ENCODE data around the gene SH3RF3. TPM values are rescaled to one million over a fixed set of nuclear protein-coding genes. Genes with fewer than 3 reads are reported as not detected.

The SH3RF3 gene
- total RNA-seq, 1 donor from 2014 or later: under 0.01 TPM

- TF ChIP-seq CTCF (IDR thresholded peaks at IDR 0.05; ENCODE audit: insufficient read depth, low read length, severe bottlenecking): no peak
- H3K36me3 ChIP-seq (ENCODE audit: control insufficient read depth, insufficient read depth, low read length): no peaks in the 10 kb centered on the region
- FAIRE-seq (no peak), DNase-seq (ENCODE audit: low read depth) (no peak)
- H3K4me3 ChIP-seq (ENCODE audit: low read depth, low read length): no peak overlapping the region
- peaks cover 10% of the 10 kb centered on the region for H3K27me3 ChIP-seq (ENCODE audit: control insufficient read depth, insufficient read depth, low read length)
Observed at GRCh38 chr2:109209941-109210340, 80.9 kb downstream of the SH3RF3 start.

GRCh38 chr2:109210431-109211200, 81.6 kb downstream of the SH3RF3 start:
- DNase-seq (ENCODE audit: low read depth): peak; percentile 30
- Histone ChIP-seq H3K36me3 (ENCODE audit: control insufficient read depth, insufficient read depth, low read length) (no peaks in the 10 kb centered on the region), H3K27me3 (ENCODE audit: control insufficient read depth, insufficient read depth, low read length) (peaks cover 13% of the 10 kb centered on the region), H3K4me3 (ENCODE audit: low read depth, low read length) (no peak overlapping the region)
- no peak for TF ChIP-seq CTCF (IDR thresholded peaks at IDR 0.05; ENCODE audit: insufficient read depth, low read length, severe bottlenecking)
- no peak for FAIRE-seq

DNA sequence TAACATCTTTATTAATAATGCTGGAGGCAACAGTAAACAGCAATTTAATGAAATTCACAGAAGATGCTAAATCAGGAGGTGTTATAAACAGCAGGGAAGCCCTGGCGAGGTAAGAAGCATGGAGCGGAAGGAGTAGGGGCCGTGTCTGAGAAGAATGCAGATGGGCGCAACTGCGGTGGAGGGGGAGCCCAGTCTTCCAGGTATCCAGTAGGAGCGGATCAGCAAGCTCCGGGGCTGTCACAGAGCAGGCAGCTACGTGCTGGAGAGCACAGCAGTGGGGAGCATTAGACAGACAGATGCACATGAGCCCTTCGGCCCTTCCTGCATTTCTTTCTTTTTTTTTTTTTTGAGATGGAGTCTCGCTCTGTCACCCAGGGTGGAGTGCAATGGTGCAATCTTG, 82.3 kb downstream of the SH3RF3 start:
- DNase-seq (ENCODE audit: low read depth) (no peak), FAIRE-seq (no peak)
- TF ChIP-seq CTCF (IDR thresholded peaks at IDR 0.05; ENCODE audit: insufficient read depth, low read length, severe bottlenecking): no peak
- H3K36me3 ChIP-seq (ENCODE audit: control insufficient read depth, insufficient read depth, low read length): no peaks in the 10 kb centered on the region
- no peak overlapping the region for H3K4me3 ChIP-seq (ENCODE audit: low read depth, low read length)
- H3K27me3 ChIP-seq (ENCODE audit: control insufficient read depth, insufficient read depth, low read length): peaks cover 20% of the 10 kb centered on the region

GRCh38 chr2:109212836-109213563, 84.0 kb downstream of the SH3RF3 start:
- DNase-seq (ENCODE audit: low read depth): no peak
- no peak for FAIRE-seq
- Histone ChIP-seq H3K4me3 (ENCODE audit: low read depth, low read length) (no peak overlapping the region), H3K27me3 (ENCODE audit: control insufficient read depth, insufficient read depth, low read length) (peaks cover 20% of the 10 kb centered on the region), H3K36me3 (ENCODE audit: control insufficient read depth, insufficient read depth, low read length) (no peaks in the 10 kb centered on the region)
- TF ChIP-seq CTCF (IDR thresholded peaks at IDR 0.05; ENCODE audit: insufficient read depth, low read length, severe bottlenecking): no peak

- Histone ChIP-seq H3K36me3 (ENCODE audit: control insufficient read depth, insufficient read depth, low read length) (no peaks in the 10 kb centered on the region), H3K4me3 (ENCODE audit: low read depth, low read length) (no peak overlapping the region), H3K27me3 (ENCODE audit: control insufficient read depth, insufficient read depth, low read length) (peaks cover 25% of the 10 kb centered on the region)
- peak; percentile 77 for FAIRE-seq
- peak; percentile 82 for DNase-seq (ENCODE audit: low read depth)
- no peak for TF ChIP-seq CTCF (IDR thresholded peaks at IDR 0.05; ENCODE audit: insufficient read depth, low read length, severe bottlenecking)
Observed at GRCh38 chr2:109213646-109214433, 84.8 kb downstream of the SH3RF3 start.

Data from bronchial epithelial cell (primary cell).